NCI-H1930 (cell line): Measurements from ENCODE around the gene INSYN2B.

Experiments
- DNase-seq, 2 experiments: peaks; one replicate each; lab custom pipeline; 2025; lab: John Stamatoyannopoulos, UW

Gene INSYN2B

GRCh38 chr5:169933127-169933526 lies 47.2 kb downstream of the INSYN2B start:
- no peak for DNase-seq

GRCh38 chr5:169923988-169924387 lies 56.3 kb downstream of the INSYN2B start:
- DNase-seq: no peak

GRCh38 chr5:169922474-169922873 lies 57.8 kb downstream of the INSYN2B start:
- no peak for DNase-seq

DNA sequence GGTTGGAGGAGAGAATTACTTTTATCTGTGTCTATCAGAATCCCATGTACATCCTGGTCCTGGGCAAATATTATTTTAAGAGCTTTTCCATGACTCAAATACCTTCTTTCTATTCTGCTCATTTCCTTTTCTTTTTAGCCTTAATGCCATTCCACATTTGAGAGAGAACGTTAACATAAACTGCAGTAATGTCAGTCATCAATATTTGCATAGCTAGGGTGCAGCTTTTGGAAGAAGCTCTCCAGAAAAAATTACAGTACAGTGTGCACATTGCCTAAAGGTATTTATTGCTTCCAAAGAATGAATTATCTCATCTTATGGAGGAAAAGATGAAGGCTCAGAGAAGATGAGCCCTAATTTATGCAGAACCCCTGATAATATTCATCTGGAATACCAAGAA lies 58.3 kb downstream of the INSYN2B start:
- DNase-seq: no peak

GRCh38 chr5:169921384-169921783 lies 58.9 kb downstream of the INSYN2B start:
- DNase-seq: no peak

DNA sequence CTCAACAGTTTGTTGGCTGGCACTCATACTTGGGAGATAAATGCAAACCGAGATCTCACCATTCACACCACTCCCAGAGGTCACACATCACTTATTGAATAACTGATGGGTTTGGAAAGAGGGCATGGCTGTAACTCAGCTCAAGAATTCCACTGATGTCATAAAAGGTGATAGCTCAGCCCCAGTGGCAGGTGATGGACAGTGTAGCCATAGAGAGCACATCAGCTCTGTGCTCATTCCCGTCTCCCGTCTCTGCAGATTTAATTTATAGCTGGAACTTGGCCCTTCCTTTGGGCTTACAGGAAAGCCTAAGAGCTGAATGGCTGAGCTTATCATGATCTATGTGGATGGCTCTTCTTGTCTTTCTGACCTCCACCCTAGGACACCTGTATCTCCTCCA lies 59.8 kb downstream of the INSYN2B start:
- DNase-seq: no peak

GRCh38 chr5:169918228-169918627 lies 62.1 kb downstream of the INSYN2B start:
- no peak for DNase-seq

DNA sequence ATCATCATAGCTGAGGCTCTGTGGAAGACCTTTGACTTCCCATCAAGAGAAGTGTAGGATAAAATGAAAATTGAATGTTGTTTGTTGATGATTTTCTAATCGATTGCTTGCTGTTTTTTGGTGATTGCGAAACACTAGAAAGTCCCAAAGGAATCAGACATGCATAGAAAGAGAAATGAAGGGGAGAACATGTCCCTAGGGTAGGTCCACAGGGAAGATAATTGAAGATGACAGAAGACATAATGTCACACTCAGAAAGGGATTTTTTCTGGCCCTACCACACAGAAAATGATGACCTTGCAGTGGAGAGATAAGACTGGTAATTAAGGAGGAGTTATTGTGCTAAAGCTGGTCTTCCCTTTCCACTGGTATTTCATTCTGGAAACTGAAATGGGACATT lies 62.8 kb downstream of the INSYN2B start:
- DNase-seq: no peak

GRCh38 chr5:169914766-169915165 lies 65.5 kb downstream of the INSYN2B start:
- DNase-seq: no peak

GRCh38 chr5:169913479-169913878 lies 66.8 kb downstream of the INSYN2B start:
- DNase-seq: no peak

DNA sequence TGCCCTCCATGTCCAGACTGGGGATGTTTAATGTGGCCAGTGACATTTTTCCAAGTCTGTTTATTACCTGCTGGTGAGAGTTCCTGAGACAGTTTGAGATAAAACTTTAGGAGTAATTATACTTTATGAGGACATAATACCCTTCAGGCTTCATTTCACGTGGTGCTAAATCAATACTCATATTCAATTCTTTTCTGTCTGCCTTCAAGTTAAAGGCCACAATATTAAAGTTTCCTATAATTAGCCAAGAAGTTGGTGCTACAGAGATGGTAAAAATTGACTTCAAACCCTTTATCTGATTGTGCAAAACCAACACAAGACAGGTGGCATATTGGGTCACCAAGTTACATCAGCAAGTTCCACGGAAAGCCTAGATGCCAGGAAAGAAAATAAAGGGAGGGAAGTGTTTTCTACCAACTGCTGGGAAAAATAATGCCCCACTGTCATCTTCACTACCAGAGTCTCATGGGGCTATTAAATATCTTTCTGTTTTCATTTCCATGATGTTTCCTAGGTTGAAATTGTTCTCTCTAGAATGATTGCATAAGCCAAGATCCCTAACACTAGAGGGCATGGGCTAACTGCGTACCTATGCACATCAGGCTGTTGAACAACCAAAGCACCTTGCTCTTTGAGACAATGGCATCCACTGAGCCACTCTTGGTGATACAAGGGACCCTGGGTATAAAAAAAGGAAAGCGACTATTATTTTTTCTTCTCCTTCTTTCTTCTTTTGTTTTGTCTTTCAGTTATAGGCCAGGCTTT lies 68.7 kb downstream of the INSYN2B start:
- peak in 1 of 2 experiments; percentile 51 for DNase-seq

- no peak for DNase-seq
Measured at GRCh38 chr5:169910393-169910792, 69.9 kb downstream of the INSYN2B start.

- no peak for DNase-seq
Measured at GRCh38 chr5:169909945-169910344, 70.3 kb downstream of the INSYN2B start.

GRCh38 chr5:169908864-169909263 lies 71.4 kb downstream of the INSYN2B start:
- DNase-seq: no peak

DNA sequence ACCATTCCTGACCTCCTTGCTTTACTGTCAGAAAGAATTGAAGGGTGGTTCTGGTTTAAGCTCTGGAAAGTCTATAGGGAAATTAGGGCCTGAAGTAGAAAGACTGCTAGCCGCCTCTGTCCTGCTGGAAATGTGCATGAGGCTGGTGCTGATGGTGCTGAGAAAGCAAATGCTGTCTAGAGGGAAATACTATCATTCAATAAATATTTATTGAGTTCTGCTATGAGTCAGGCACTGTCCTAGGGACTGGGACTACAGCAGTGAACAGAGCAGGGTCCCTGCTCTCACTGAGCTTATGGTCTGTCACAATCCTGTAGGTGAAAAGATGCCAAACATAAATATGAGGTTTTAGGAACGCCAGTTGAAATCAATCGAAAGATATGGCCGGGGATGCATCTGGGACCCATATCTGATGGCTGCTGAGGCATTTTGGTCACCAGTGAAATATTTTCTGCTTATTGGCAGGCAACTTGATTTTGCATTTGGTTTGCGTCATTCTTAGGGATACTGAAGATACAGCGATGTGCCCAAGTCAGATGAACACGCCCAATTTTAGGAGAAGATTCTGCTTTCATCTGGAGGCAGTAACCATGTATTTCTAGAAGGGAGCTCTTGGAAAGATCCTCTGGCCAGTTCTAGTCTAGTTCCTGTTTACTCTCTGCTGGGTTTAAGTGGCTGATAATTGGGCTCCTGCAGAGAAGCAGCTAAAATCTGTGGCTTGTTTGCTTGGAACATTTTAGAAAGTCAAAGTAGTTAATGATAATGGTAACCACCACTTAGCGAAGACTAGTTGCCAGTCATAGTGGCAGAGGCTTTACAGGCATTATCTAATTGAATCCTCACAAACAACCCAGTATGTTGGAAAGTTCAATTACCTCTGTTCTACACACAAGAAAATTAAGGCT lies 73.3 kb downstream of the INSYN2B start:
- no peak for DNase-seq

- DNase-seq: no peak
Measured at GRCh38 chr5:169905017-169905416, 75.3 kb downstream of the INSYN2B start.

DNA sequence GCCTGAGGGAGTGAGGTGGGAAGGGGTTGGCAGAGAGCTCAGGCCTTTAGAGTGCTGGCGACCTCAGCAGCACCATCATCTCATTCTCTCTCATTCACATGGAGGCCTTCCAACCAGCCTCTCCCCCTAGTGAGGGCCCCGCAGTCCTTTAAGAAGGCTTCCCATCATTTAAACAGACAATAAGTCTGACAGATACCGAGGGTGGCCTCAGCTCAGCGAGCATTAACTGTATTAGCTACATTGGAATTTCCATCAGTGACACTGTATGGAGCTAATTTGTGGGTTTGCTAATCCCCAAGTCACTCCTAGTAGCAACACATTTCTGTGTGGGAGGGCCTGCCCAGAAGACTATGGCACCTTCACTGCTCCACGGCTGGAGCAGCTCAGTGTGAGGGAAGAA lies 75.8 kb downstream of the INSYN2B start:
- no peak for DNase-seq

- no peak for DNase-seq
Measured at GRCh38 chr5:169904059-169904458, 76.2 kb downstream of the INSYN2B start.

DNA sequence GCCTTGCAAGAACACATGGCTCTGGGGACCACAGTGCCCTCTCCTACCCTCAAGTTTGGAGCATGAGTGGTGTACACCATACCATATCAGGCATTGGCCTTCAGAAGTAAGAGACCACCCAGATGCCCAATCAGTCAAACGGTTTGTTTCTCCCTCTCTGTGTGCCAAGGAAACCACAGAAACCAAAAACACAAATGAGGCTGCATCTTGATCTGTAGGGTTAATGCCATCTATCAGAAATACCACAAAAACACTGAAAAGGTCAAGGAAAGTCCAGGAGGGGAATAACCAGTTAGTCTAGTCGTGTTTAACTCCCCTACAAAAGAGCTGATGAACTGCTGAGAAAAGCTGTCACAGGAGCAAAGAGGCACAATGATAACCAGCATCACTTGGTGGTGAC lies 78.4 kb downstream of the INSYN2B start:
- DNase-seq: no peak

DNA sequence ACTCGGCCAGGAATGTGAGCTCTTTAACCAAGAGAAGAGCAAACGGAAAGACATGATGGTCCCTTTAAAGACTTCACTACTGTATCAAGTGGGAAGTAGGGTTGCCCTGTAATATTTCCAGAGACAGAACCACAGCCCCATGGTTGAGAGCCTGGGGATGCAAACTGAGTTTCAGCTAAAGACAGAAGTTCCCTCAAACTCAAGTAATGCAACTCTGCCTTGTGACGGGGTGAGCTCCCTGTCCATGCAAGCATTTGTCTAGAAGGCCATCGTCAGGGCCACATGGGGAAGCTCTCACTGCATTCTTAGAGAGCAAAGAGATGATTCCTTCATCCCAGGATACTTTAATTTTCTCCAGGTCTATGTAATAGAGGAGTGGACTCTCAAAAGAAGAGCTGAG lies 82.8 kb downstream of the INSYN2B start:
- no peak for DNase-seq

DNA sequence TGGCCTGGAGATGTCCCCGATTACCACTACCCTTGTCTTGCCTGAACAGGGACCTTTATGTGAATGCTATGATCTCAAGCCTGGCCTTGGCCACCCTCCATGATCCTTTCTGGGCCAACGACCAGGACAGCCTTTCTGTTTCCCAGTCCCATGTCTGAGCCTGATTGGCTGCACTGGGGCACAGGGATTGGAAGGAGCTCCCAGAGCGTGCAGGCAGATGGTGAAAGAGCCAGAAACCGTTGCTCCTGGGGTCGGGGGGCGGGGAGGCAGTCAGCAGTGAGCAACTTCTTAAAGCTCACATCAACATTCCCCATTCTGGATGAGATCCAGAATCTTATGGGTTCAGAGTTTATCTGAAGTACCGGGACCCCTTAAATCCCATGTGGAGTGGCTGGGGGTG lies 84.4 kb downstream of the INSYN2B start:
- DNase-seq: no peak

GRCh38 chr5:169893571-169893970 lies 86.7 kb downstream of the INSYN2B start:
- no peak for DNase-seq

DNA sequence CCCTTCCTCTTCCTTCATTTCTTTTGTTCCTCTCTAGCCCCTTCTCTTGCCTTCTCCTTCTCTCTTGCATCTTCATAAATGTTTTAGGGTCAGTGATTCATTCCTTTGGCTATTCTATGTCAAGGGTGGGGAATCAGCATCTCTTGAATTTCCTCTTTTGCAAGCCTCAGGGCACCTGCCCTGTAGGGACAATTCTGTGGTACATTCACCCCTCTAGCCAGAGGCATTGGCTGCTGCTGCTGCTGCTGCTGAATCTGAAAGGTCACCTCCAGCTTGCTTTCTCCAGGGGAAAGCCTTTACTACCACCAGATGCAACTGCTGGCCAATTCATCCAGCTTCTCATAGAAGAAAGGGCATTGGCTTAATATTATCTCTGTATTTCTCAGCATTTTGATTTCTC lies 87.3 kb downstream of the INSYN2B start:
- DNase-seq: no peak
